Nephron (organoid): Measurements from ENCODE around the gene INSC.
"Not testable (repeated sequence)": the region's sequence is repeated elsewhere in the genome, so short reads cannot be mapped to it uniquely, and the experiment has no call there.

Experiments
- H3K27ac Mint-ChIP-seq, 3 experiments: 2 replicates each; pipeline ENCODE4 v1.8.0; 2020; ENCODE audit warnings: mixed read lengths in 3 of 3, mild to moderate bottlenecking in 2 of 3, moderate library complexity in 1 of 3
- H3K27me3 Mint-ChIP-seq: 2 replicates; pipeline ENCODE4 v1.8.0; 2021; ENCODE audit warnings: low read depth, mild to moderate bottlenecking, moderate library complexity, mixed read lengths
- H3K36me3 Mint-ChIP-seq: 2 replicates; pipeline ENCODE4 v1.8.0; 2020; ENCODE audit warnings: low read depth, mixed read lengths
- H3K4me1 Mint-ChIP-seq: 2 replicates; pipeline ENCODE4 v1.8.0; 2020; ENCODE audit warnings: mixed read lengths
- H3K4me3 Mint-ChIP-seq, 3 experiments: 2 replicates each; pipeline ENCODE4 v1.8.0; 2020; ENCODE audit warnings: mild to moderate bottlenecking in 3 of 3, mixed read lengths in 3 of 3, moderate library complexity in 2 of 3
- H3K9me3 Mint-ChIP-seq: 2 replicates; pipeline ENCODE4 v1.8.0; 2020; ENCODE audit warnings: mixed read lengths
- TF ChIP-seq, protein P1 (sequence below), 3 experiments: fragments of 200-600 bp; sonication (generic); IDR thresholded peaks; one replicate each; pipeline ENCODE4 v1.5.0; 2021; ENCODE audit warnings: antibody characterized with exemption in 3 of 3; ENCODE audit not compliant: unreplicated experiment in 3 of 3

Gene INSC, protein sequence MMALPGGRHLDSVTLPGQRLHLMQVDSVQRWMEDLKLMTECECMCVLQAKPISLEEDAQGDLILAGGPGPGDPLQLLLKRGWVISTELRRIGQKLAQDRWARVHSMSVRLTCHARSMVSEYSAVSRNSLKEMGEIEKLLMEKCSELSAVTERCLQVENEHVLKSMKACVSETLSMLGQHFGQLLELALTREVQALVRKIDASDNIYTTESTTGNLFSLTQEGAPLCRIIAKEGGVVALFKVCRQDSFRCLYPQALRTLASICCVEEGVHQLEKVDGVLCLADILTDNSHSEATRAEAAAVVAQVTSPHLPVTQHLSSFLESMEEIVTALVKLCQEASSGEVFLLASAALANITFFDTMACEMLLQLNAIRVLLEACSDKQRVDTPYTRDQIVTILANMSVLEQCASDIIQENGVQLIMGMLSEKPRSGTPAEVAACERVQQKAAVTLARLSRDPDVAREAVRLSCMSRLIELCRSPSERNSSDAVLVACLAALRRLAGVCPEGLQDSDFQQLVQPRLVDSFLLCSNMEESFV

GRCh38 chr11:15114501-15115475 is at the start of gene INSC:
Gene INSC, plus strand, starts transcription at chr11:15114923. Its CDS starts 34,252 bp downstream, at chr11:15149175.
- peak within 1 kb of the TSS; percentile 57 to 71 (median 69) for H3K4me3 Mint-ChIP-seq
- H3K27ac Mint-ChIP-seq = peak within 1 kb of the TSS in 1 of 3 experiments; percentile 40
- peaks cover 3% of the 10 kb centered on the region for H3K9me3 Mint-ChIP-seq
- H3K27me3 Mint-ChIP-seq = peaks cover 52% of the 10 kb centered on the region
- no peaks in the 10 kb centered on the region for H3K36me3 Mint-ChIP-seq
- TF ChIP-seq, protein P1, sequence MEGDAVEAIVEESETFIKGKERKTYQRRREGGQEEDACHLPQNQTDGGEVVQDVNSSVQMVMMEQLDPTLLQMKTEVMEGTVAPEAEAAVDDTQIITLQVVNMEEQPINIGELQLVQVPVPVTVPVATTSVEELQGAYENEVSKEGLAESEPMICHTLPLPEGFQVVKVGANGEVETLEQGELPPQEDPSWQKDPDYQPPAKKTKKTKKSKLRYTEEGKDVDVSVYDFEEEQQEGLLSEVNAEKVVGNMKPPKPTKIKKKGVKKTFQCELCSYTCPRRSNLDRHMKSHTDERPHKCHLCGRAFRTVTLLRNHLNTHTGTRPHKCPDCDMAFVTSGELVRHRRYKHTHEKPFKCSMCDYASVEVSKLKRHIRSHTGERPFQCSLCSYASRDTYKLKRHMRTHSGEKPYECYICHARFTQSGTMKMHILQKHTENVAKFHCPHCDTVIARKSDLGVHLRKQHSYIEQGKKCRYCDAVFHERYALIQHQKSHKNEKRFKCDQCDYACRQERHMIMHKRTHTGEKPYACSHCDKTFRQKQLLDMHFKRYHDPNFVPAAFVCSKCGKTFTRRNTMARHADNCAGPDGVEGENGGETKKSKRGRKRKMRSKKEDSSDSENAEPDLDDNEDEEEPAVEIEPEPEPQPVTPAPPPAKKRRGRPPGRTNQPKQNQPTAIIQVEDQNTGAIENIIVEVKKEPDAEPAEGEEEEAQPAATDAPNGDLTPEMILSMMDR (IDR thresholded peaks at IDR 0.05; ENCODE audit: unreplicated experiment in 3 of 3) = no peak
- H3K4me1 Mint-ChIP-seq = peaks cover 5% of the 10 kb centered on the region

GRCh38 chr11:15069751-15070150 is 45.0 kb upstream of the INSC start:
- not testable (repeated sequence) for H3K36me3 Mint-ChIP-seq, H3K27ac Mint-ChIP-seq, H3K4me3 Mint-ChIP-seq, H3K4me1 Mint-ChIP-seq
- peaks cover 26% of the 10 kb centered on the region for H3K9me3 Mint-ChIP-seq
- peaks cover 11% of the 10 kb centered on the region for H3K27me3 Mint-ChIP-seq

- Mint-ChIP-seq H3K9me3 (peaks cover 22% of the 10 kb centered on the region), H3K4me3 (no peak overlapping the region), H3K27ac (no peak overlapping the region), H3K27me3 (peaks cover 18% of the 10 kb centered on the region), H3K4me1 (no peaks in the 10 kb centered on the region), H3K36me3 (peaks cover 7% of the 10 kb centered on the region)
- TF ChIP-seq, protein P1 (IDR thresholded peaks at IDR 0.05; ENCODE audit: unreplicated experiment in 3 of 3) = no peak
Measured at GRCh38 chr11:15071556-15072255, 43.0 kb upstream of the INSC start.

- Mint-ChIP-seq H3K4me3 (no peak overlapping the region), H3K9me3 (peaks cover 22% of the 10 kb centered on the region), H3K27me3 (peaks cover 25% of the 10 kb centered on the region), H3K4me1 (no peaks in the 10 kb centered on the region), H3K27ac (no peak overlapping the region), H3K36me3 (peaks cover 7% of the 10 kb centered on the region)
- TF ChIP-seq, protein P1 (IDR thresholded peaks at IDR 0.05; ENCODE audit: unreplicated experiment in 3 of 3) = no peak
Measured at GRCh38 chr11:15072551-15073143, 42.1 kb upstream of the INSC start.

GRCh38 chr11:15073361-15074205 is 41.1 kb upstream of the INSC start, which contains the start of gene CALCB:
Gene CALCB, plus strand, starts transcription at chr11:15073593. Its CDS starts 1,126 bp downstream, at chr11:15074719.
- Mint-ChIP-seq H3K9me3 (peaks cover 18% of the 10 kb centered on the region), H3K36me3 (peaks cover 2% of the 10 kb centered on the region), H3K27ac (no peak within 1 kb of the TSS), H3K4me1 (no peaks in the 10 kb centered on the region), H3K27me3 (peaks cover 25% of the 10 kb centered on the region), H3K4me3 (peak within 1 kb of the TSS in 1 of 3 experiments; percentile 13)
- TF ChIP-seq, protein P1 (IDR thresholded peaks at IDR 0.05; ENCODE audit: unreplicated experiment in 3 of 3) = no peak
